ENCODE measurements around the gene ZNF189.

The ZNF189 gene

DNA sequence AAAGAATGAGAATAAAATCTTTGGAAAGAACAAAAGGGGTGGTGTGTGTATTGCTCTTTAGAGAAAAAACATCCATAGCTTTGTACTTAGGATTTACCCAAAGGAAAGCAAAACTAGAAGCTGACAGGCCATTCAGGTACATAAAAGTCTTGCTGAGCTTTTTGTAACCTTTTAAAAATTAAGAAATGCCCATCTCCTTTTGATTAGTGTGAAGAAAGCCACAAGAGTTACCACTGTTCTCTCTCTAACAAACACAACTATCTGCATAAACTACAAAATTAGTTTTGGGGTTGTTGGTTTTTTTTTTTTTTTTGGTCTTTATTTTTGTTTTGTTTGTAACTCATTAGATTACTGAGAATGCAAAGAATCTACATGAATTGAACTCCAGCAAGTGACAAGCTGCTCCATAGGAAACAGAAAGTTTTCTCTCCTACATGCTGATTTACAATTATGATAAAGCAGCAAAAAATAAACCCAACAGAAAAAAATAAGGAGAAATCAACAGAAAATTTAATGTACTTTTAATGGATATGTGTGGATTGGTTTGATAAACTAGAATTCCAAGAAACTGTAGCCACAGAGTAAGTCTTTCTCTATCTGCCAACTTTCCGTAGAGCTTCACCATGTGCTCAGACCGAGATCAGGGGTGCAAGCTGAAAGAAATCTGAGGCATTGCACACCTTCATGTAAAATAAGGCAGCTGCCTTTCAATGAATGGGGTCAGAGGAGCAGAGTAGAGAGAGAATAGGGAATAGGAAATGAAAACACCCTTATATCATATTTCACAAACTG, 26.1 kb upstream of the ZNF189 start:
- Histone ChIP-seq H3K4me2 (ENCODE audit: low read length) (no peak overlapping the region), H3K4me1 (ENCODE audit: low read length) (no peaks in the 10 kb centered on the region), H3K36me3 (replicated peaks; ENCODE audit: low read depth, low read length) (no peaks in the 10 kb centered on the region), H3K27ac (ENCODE audit: low read length) (no peak overlapping the region), H3K9ac (ENCODE audit: low read length) (no peak overlapping the region), H3K79me2 (ENCODE audit: low read length) (no peaks in the 10 kb centered on the region), H3K4me3 (ENCODE audit: low read length) (no peak overlapping the region), H3K27me3 (ENCODE audit: low read depth, low read length) (no peaks in the 10 kb centered on the region), H4K20me1 (ENCODE audit: insufficient read depth, low read length) (no peaks in the 10 kb centered on the region), H3K9me3 (ENCODE audit: insufficient read depth, low read length) (no peaks in the 10 kb centered on the region), H2AFZ (ENCODE audit: low read depth, low read length) (no peak overlapping the region)
- no peak for TF ChIP-seq EZH2phosphoT487 (IDR thresholded peaks at IDR 0.05; ENCODE audit: low read depth)
- TF ChIP-seq, protein P1, sequence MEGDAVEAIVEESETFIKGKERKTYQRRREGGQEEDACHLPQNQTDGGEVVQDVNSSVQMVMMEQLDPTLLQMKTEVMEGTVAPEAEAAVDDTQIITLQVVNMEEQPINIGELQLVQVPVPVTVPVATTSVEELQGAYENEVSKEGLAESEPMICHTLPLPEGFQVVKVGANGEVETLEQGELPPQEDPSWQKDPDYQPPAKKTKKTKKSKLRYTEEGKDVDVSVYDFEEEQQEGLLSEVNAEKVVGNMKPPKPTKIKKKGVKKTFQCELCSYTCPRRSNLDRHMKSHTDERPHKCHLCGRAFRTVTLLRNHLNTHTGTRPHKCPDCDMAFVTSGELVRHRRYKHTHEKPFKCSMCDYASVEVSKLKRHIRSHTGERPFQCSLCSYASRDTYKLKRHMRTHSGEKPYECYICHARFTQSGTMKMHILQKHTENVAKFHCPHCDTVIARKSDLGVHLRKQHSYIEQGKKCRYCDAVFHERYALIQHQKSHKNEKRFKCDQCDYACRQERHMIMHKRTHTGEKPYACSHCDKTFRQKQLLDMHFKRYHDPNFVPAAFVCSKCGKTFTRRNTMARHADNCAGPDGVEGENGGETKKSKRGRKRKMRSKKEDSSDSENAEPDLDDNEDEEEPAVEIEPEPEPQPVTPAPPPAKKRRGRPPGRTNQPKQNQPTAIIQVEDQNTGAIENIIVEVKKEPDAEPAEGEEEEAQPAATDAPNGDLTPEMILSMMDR (IDR thresholded peaks at IDR 0.05; ENCODE audit: low read depth, low read length), result no peak

DNA sequence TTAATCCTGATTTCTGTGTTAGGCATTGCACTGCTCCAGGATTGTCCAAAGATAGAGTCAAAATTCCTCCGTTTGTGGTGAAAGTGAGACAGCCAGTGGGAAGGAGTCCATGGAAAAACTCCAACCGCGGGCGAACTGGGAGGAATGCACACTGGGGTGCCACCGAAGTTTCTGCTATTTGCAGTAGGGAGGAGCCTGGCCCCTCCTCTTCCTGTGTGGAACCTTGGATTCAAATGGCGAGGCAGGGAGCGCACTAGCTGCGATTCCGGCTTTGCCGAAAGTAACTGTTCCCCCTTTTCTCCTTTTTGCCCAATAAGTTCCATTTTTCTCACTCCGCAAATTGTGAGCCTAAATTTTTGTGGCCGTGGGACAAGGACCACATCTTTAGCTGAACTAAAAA, 23.1 kb upstream of the ZNF189 start:
- Histone ChIP-seq H3K27ac (ENCODE audit: low read length) (no peak overlapping the region), H3K27me3 (ENCODE audit: low read depth, low read length) (no peaks in the 10 kb centered on the region), H3K9me3 (ENCODE audit: insufficient read depth, low read length) (no peaks in the 10 kb centered on the region), H3K36me3 (replicated peaks; ENCODE audit: low read depth, low read length) (no peaks in the 10 kb centered on the region), H3K4me3 (ENCODE audit: low read length) (no peak overlapping the region), H3K9ac (ENCODE audit: low read length) (no peak overlapping the region), H3K4me1 (ENCODE audit: low read length) (no peaks in the 10 kb centered on the region), H3K4me2 (ENCODE audit: low read length) (no peak overlapping the region), H2AFZ (ENCODE audit: low read depth, low read length) (no peak overlapping the region), H3K79me2 (ENCODE audit: low read length) (no peaks in the 10 kb centered on the region), H4K20me1 (ENCODE audit: insufficient read depth, low read length) (no peaks in the 10 kb centered on the region)
- no peak for TF ChIP-seq EZH2phosphoT487 (IDR thresholded peaks at IDR 0.05; ENCODE audit: low read depth)
- TF ChIP-seq, protein P1 (IDR thresholded peaks at IDR 0.05; ENCODE audit: low read depth, low read length), result no peak

GRCh38 chr9:101376111-101376848, 22.4 kb upstream of the ZNF189 start:
- H4K20me1 ChIP-seq (ENCODE audit: insufficient read depth, low read length), result no peaks in the 10 kb centered on the region
- no peaks in the 10 kb centered on the region for H3K27me3 ChIP-seq (ENCODE audit: low read depth, low read length)
- no peak overlapping the region for H3K9ac ChIP-seq (ENCODE audit: low read length)
- H3K36me3 ChIP-seq (replicated peaks; ENCODE audit: low read depth, low read length), result no peaks in the 10 kb centered on the region
- no peak overlapping the region for H3K4me2 ChIP-seq (ENCODE audit: low read length)
- H3K9me3 ChIP-seq (ENCODE audit: insufficient read depth, low read length), result no peaks in the 10 kb centered on the region
- H3K4me1 ChIP-seq (ENCODE audit: low read length), result no peaks in the 10 kb centered on the region
- no peak for TF ChIP-seq EZH2phosphoT487 (IDR thresholded peaks at IDR 0.05; ENCODE audit: low read depth)
- TF ChIP-seq, protein P1 (IDR thresholded peaks at IDR 0.05; ENCODE audit: low read depth, low read length), result no peak
- no peak overlapping the region for H3K4me3 ChIP-seq (ENCODE audit: low read length)
- H2AFZ ChIP-seq (ENCODE audit: low read depth, low read length), result no peak overlapping the region
- no peaks in the 10 kb centered on the region for H3K79me2 ChIP-seq (ENCODE audit: low read length)
- H3K27ac ChIP-seq (ENCODE audit: low read length), result no peak overlapping the region

GRCh38 chr9:101380295-101380694, 18.4 kb upstream of the ZNF189 start:
- no peak overlapping the region for H3K27ac ChIP-seq (ENCODE audit: low read length)

More at GRCh38 chr9:101380295-101380694, 18.4 kb upstream of the ZNF189 start:
- Histone ChIP-seq H3K79me2 (ENCODE audit: low read length) (no peaks in the 10 kb centered on the region), H3K9me3 (ENCODE audit: insufficient read depth, low read length) (no peaks in the 10 kb centered on the region), H3K27me3 (ENCODE audit: low read depth, low read length) (no peaks in the 10 kb centered on the region), H3K4me1 (ENCODE audit: low read length) (no peaks in the 10 kb centered on the region), H3K9ac (ENCODE audit: low read length) (no peak overlapping the region), H2AFZ (ENCODE audit: low read depth, low read length) (no peak overlapping the region), H3K36me3 (replicated peaks; ENCODE audit: low read depth, low read length) (no peaks in the 10 kb centered on the region), H3K4me2 (ENCODE audit: low read length) (no peak overlapping the region), H3K4me3 (ENCODE audit: low read length) (no peak overlapping the region), H4K20me1 (ENCODE audit: insufficient read depth, low read length) (no peaks in the 10 kb centered on the region)
- TF ChIP-seq, protein P1 (IDR thresholded peaks at IDR 0.05; ENCODE audit: low read depth, low read length), result no peak
- TF ChIP-seq EZH2phosphoT487 (IDR thresholded peaks at IDR 0.05; ENCODE audit: low read depth), result no peak

Measured in OCI-LY3 (cell line).